Measurements from ENCODE around the gene HMGCL. TPM values are rescaled to one million over a fixed set of nuclear protein-coding genes. Genes with fewer than 3 reads are reported as not detected.
A peak's percentile ranks its signal among the peaks of the same experiment; 100 is the strongest.
"Not testable (repeated sequence)": the region's sequence is repeated elsewhere in the genome, so short reads cannot be mapped to it uniquely, and the experiment has no call there.

Gene HMGCL
- total RNA-seq, 2 donors from 2014 or later = 44.1 to 47.4 TPM

GRCh38 chr1:23793861-23794731 is 31.1 kb downstream of the HMGCL start:
- no peaks in the 10 kb centered on the region for H3K27me3 Mint-ChIP-seq (ENCODE audit: low read depth)
- H3K36me3 Mint-ChIP-seq (ENCODE audit: insufficient read depth in 2 of 2) = peaks cover 5 to 9% of the 10 kb centered on the region in 2 donors
- H3K27ac Mint-ChIP-seq = no peak overlapping the region
- DNase-seq (no peak), ATAC-seq (replicated peaks in 1 of 2) (no peak)
- no peaks in the 10 kb centered on the region for H3K9me3 Mint-ChIP-seq
- H3K4me3 Mint-ChIP-seq = no peak overlapping the region
- peaks cover 33% of the 10 kb centered on the region for H3K4me1 Mint-ChIP-seq (ENCODE audit: low read depth)

GRCh38 chr1:23793018-23793781 is 32.0 kb downstream of the HMGCL start:
- Mint-ChIP-seq H3K9me3 (no peaks in the 10 kb centered on the region), H3K27ac (peak overlapping the region; percentile 50), H3K4me1 (ENCODE audit: low read depth) (peaks cover 29% of the 10 kb centered on the region), H3K4me3 (peak overlapping the region; percentile 32 to 57), H3K27me3 (ENCODE audit: low read depth) (no peaks in the 10 kb centered on the region), H3K36me3 (ENCODE audit: insufficient read depth in 2 of 2) (peaks cover 5 to 13% of the 10 kb centered on the region in 2 donors)
- ATAC-seq (replicated peaks in 1 of 2) (no peak), DNase-seq (peak; percentile 24 to 41)

- H3K9me3 Mint-ChIP-seq = no peaks in the 10 kb centered on the region
Observed at GRCh38 chr1:23792151-23792945, 32.9 kb downstream of the HMGCL start.

GRCh38 chr1:23791516-23792047 is 33.6 kb downstream of the HMGCL start:
- DNase-seq = peak; percentile 40 to 45

More at GRCh38 chr1:23792151-23792945, 32.9 kb downstream of the HMGCL start:
- ATAC-seq (replicated peaks in 1 of 2) = no peak
- Mint-ChIP-seq H3K4me1 (ENCODE audit: low read depth) (peaks cover 29% of the 10 kb centered on the region), H3K36me3 (ENCODE audit: insufficient read depth in 2 of 2) (peaks cover 5 to 12% of the 10 kb centered on the region in 2 donors), H3K4me3 (peak overlapping the region; percentile 89 to 94), H3K27me3 (ENCODE audit: low read depth) (no peaks in the 10 kb centered on the region), H3K27ac (peak overlapping the region; percentile 98)
- no peak for DNase-seq

GRCh38 chr1:23790696-23791515 is 34.3 kb downstream of the HMGCL start, which contains the start of gene LYPLA2:
TSS of gene LYPLA2 (plus strand) at chr1:23791145. CDS start at chr1:23792683, 1,538 bp downstream.
- DNase-seq (peak; percentile 92), ATAC-seq (replicated peaks in 1 of 2) (peak; percentile 93)
- H3K9me3 Mint-ChIP-seq = no peaks in the 10 kb centered on the region
- H3K27me3 Mint-ChIP-seq (ENCODE audit: low read depth) = no peaks in the 10 kb centered on the region
- peak within 1 kb of the TSS; percentile 98 for H3K27ac Mint-ChIP-seq
- H3K36me3 Mint-ChIP-seq (ENCODE audit: insufficient read depth in 2 of 2) = peaks cover 7 to 22% of the 10 kb centered on the region in 2 donors
- peak within 1 kb of the TSS; percentile 89 to 94 for H3K4me3 Mint-ChIP-seq
- peaks cover 29% of the 10 kb centered on the region for H3K4me1 Mint-ChIP-seq (ENCODE audit: low read depth)

More at GRCh38 chr1:23791516-23792047, 33.6 kb downstream of the HMGCL start:
- no peaks in the 10 kb centered on the region for H3K9me3 Mint-ChIP-seq
- peaks cover 29% of the 10 kb centered on the region for H3K4me1 Mint-ChIP-seq (ENCODE audit: low read depth)
- peak overlapping the region; percentile 89 to 94 for H3K4me3 Mint-ChIP-seq
- H3K36me3 Mint-ChIP-seq (ENCODE audit: insufficient read depth in 2 of 2) = peaks cover 7 to 18% of the 10 kb centered on the region in 2 donors
- ATAC-seq (replicated peaks in 1 of 2) = peak; percentile 30 to 37
- H3K27ac Mint-ChIP-seq = peak overlapping the region; percentile 98
- H3K27me3 Mint-ChIP-seq (ENCODE audit: low read depth) = no peaks in the 10 kb centered on the region

GRCh38 chr1:23788695-23789094 is 36.5 kb downstream of the HMGCL start:
- Mint-ChIP-seq H3K27me3 (ENCODE audit: low read depth) (no peaks in the 10 kb centered on the region), H3K36me3 (ENCODE audit: insufficient read depth in 2 of 2) (peaks cover 7 to 32% of the 10 kb centered on the region in 2 donors), H3K27ac (peak overlapping the region; percentile 32), H3K4me3 (no peak overlapping the region), H3K4me1 (ENCODE audit: low read depth) (peaks cover 29% of the 10 kb centered on the region), H3K9me3 (no peaks in the 10 kb centered on the region)
- DNase-seq (no peak), ATAC-seq (replicated peaks in 1 of 2) (no peak)

GRCh38 chr1:23787701-23788100 is 37.5 kb downstream of the HMGCL start:
- no peak for DNase-seq
- H3K9me3 Mint-ChIP-seq = no peaks in the 10 kb centered on the region
- peaks cover 7 to 34% of the 10 kb centered on the region in 2 donors for H3K36me3 Mint-ChIP-seq (ENCODE audit: insufficient read depth in 2 of 2)
- no peak overlapping the region for H3K4me3 Mint-ChIP-seq
- H3K4me1 Mint-ChIP-seq (ENCODE audit: low read depth) = peaks cover 25% of the 10 kb centered on the region
- no peak overlapping the region for H3K27ac Mint-ChIP-seq
- no peaks in the 10 kb centered on the region for H3K27me3 Mint-ChIP-seq (ENCODE audit: low read depth)
- no peak for ATAC-seq (replicated peaks in 1 of 2)

GRCh38 chr1:23784846-23785245 is 40.4 kb downstream of the HMGCL start:
- ATAC-seq (replicated peaks in 1 of 2) = no peak
- no peak for DNase-seq
- no peaks in the 10 kb centered on the region for H3K27me3 Mint-ChIP-seq (ENCODE audit: low read depth)
- peaks cover 2 to 30% of the 10 kb centered on the region in 2 donors for H3K36me3 Mint-ChIP-seq (ENCODE audit: insufficient read depth in 2 of 2)
- no peaks in the 10 kb centered on the region for H3K9me3 Mint-ChIP-seq
- H3K27ac Mint-ChIP-seq = no peak overlapping the region
- H3K4me1 Mint-ChIP-seq (ENCODE audit: low read depth) = peaks cover 15% of the 10 kb centered on the region
- H3K4me3 Mint-ChIP-seq = no peak overlapping the region

GRCh38 chr1:23783141-23783540 is 42.1 kb downstream of the HMGCL start:
- peaks cover 22% of the 10 kb centered on the region for H3K4me1 Mint-ChIP-seq (ENCODE audit: low read depth)
- not testable (repeated sequence) for H3K27ac Mint-ChIP-seq; H3K4me3 Mint-ChIP-seq; H3K27me3 Mint-ChIP-seq (ENCODE audit: low read depth); H3K9me3 Mint-ChIP-seq; DNase-seq; ATAC-seq (replicated peaks in 1 of 2)
- H3K36me3 Mint-ChIP-seq (ENCODE audit: insufficient read depth in 2 of 2) = peaks cover 2 to 24% of the 10 kb centered on the region in 2 donors

- DNase-seq = no peak
- Mint-ChIP-seq H3K4me3 (peak overlapping the region; percentile 71 to 83), H3K27ac (peak overlapping the region; percentile 93), H3K36me3 (ENCODE audit: insufficient read depth in 2 of 2) (peaks cover 0 to 7% of the 10 kb centered on the region in 2 donors), H3K9me3 (no peaks in the 10 kb centered on the region), H3K4me1 (ENCODE audit: low read depth) (peaks cover 48% of the 10 kb centered on the region), H3K27me3 (ENCODE audit: low read depth) (no peaks in the 10 kb centered on the region)
- ATAC-seq (replicated peaks in 1 of 2) = peak; percentile 43 to 47
Observed at GRCh38 chr1:23779826-23780371, 45.3 kb downstream of the HMGCL start.

GRCh38 chr1:23777979-23778814 is 47.0 kb downstream of the HMGCL start, which contains the start of gene PITHD1:
TSS of gene PITHD1 (plus strand) at chr1:23778418. CDS start at chr1:23778516, 98 bp downstream.
- Mint-ChIP-seq H3K27me3 (ENCODE audit: low read depth) (no peaks in the 10 kb centered on the region), H3K4me1 (ENCODE audit: low read depth) (peaks cover 57% of the 10 kb centered on the region), H3K36me3 (ENCODE audit: insufficient read depth in 2 of 2) (peaks cover 0 to 2% of the 10 kb centered on the region in 2 donors), H3K9me3 (no peaks in the 10 kb centered on the region), H3K4me3 (peak within 1 kb of the TSS; percentile 71 to 83), H3K27ac (peak within 1 kb of the TSS; percentile 93)
- DNase-seq (peak; percentile 86 to 87), ATAC-seq (replicated peaks in 1 of 2) (peak; percentile 91 to 92)
